GM21515 (cell line): ENCODE data around the gene MROH2B.

Source experiments
- ATAC-seq: cut with Tn5 transposase; IDR thresholded peaks from one replicate; pipeline ENCODE4 v1.9.1; 2021; ENCODE audit not compliant: unreplicated experiment

The MROH2B gene

DNA sequence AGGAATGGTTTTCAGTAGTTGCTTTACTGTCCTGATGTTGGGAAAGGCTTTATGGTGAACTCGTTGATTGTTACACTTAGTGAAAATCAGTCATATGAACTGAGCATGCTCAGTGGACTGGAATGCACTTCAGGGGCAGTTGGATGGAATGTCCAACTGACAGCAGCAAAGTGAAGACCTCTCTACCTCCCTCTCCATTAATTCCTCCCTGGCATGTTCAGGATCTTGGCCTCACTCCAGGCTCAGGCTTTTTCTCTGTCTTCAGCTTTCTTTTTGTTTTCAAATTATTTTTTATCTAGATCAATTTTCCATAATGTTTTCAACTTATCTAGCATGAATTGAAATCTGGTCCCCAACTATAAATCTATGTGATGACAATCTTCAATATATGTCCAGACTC lies at the start of gene MROH2B:
MROH2B (minus strand) TSS at position 101 of the 400 bp plus-strand sequence. CDS start 490 bp downstream, outside the sequence.
- ATAC-seq, result no peak

DNA sequence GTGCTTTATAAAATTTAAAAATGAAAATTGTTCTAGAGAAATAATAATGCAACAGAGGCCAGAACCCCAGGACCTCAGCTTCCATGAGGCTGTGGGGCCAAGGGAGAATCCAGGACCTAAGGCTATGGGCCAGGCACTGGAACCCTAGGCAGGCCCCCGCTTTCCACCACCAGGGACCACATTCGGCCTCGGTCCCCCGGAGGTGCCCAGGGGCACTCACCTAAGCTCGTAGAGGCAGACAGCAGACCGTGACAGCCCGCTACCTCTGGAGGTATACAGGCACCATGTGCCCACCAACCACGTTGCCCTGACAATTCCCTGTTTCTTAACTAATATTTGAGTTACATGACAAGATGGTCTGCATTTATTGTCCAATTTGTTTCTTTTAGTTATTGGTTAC lies 49.5 kb upstream of the MROH2B start:
- ATAC-seq, result no peak

DNA sequence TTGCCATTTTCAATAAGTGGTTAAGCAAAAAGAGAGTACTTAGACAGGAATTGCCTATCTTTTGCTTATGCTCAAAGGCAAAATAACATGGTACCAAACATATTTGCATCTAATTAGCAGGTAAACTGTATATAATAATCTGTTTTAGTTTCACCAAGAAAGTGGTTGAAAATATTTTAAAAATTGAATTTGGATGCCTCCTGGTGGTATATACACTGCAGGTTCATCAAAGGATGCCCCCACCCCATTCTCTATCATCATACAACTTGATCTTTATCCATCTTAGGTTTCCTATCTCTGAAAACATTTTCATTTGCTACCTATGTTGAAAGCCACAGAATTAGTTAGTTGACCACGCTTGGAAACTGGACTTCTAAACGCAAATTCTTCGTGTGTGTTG lies 47.0 kb upstream of the MROH2B start:
- no peak for ATAC-seq

DNA sequence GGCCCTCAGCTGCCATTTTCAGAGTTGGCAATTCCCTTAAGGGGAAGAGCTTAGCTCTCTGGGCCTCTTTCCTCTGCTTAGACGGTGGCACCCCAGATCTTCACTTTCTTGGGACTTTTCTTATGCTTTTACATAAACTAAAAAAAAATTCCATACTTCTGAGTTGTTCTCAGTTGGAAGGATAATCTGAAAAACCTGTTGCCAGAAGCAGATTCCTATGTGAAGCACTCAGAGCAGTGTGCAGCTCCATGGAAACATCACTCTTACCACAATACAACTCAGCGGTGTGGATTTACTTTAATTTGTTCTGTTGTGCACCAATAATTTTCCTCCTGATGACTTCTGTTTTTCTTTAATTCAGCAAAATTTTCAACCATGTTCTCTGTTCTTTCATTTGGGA lies 44.1 kb upstream of the MROH2B start:
- no peak for ATAC-seq

DNA sequence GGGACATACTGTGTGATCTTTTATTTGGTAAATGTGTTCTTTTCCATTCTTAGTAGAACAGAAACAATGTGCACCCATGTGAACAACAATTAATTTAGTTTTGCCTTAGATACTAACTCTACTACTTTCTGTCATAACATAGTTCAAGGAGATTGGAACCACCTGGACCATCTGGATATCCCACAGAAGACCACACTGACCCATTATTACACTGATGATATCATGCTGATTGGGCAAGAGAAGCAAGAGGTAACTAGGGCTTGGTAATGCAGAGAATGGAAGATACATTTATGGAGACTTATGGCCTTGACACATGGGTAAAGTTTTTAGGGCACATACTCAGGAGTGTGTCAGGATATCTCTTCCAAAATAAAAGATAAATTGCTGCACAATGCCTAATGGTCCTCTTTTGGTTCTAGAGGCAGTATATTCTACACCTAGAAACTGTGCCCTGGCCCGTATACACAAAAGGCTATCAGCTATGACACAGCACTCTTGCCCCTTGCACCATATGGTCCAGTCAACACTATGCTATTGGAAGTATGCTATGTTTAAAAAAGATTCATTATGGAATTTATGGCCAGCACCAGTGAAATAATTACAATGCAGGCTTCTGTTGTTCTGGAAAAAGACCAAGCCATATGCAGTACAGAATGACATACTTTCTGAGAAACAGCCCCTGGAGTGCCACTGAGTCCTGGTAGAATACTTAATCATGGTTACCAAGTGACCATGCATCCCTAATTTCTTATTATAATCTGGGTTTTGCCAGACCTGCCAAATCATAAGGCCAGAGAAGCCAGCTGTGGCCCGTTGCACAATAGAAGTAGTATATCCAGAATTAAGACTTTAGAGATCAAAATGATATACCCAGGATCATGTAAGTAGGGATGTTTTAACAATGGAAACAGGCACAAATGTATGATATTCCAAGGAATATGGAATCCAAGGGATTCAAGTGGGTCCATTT lies 41.6 kb upstream of the MROH2B start:
- ATAC-seq, result no peak

- ATAC-seq, result no peak
Observed at GRCh38 chr5:41109186-41109585, 38.0 kb upstream of the MROH2B start.

DNA sequence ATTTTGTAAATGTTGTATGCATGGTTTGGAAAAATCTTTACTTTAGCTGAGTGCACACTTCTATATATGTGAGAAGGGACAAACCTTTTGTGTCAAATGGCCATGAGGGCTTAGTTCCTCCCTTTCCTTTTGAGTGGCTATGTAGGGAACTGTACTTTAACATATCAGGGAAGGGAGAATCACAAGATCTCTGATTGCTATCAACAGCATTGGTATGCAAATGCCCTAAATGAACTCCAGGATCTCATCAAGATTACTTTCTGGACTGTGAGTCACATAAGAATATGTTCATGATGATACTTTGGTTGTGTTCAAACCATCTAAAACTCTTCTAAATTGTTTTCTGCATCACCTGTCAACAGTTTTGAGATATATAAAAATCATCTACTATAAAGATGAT lies 31.2 kb upstream of the MROH2B start:
- ATAC-seq, result no peak

GRCh38 chr5:41097642-41098041 lies 26.5 kb upstream of the MROH2B start:
- ATAC-seq, result no peak

- ATAC-seq, result no peak
Observed at GRCh38 chr5:41095324-41096101, 24.4 kb upstream of the MROH2B start.

DNA sequence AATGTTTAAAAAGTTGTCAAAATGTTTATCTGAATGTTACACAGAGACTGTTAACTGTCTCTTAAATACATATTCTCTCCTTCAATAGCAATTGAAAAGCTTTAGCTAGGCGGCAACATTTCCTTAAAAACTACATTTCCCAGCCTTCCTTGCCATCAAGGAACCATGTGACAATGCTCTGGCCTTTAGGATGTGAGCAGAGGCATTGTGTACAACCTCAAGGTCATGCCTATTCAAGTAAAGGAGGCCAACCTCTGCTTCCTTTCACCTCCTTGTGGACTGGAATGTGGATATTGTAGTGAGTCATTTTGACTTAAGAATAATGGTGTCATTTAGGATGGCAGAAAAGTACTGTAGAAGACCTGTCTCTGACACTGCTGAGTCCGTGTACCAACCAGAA lies 23.7 kb upstream of the MROH2B start:
- ATAC-seq, result no peak

GRCh38 chr5:41093803-41094202 lies 22.7 kb upstream of the MROH2B start:
- ATAC-seq, result no peak

- no peak for ATAC-seq
Observed at GRCh38 chr5:41087461-41087860, 16.3 kb upstream of the MROH2B start.

DNA sequence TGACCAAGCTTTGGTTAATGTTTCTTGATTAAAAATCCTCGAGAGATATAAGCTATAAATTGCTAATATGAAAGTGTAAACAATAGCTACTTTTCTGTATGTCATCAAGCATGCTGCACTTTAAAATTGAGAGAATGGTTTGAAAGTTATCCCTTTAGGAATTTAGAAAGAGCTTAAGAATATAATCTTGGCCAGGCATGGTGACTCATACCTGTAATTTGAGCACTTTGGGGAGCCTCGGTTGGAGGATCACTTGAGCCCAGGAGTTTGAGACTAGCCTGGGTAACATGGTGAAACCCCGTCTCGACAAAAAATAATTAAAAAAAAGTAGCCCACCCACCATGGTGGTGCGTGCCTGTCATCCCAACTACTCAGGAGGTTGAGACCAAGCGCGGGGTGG lies 12.2 kb upstream of the MROH2B start:
- no peak for ATAC-seq

DNA sequence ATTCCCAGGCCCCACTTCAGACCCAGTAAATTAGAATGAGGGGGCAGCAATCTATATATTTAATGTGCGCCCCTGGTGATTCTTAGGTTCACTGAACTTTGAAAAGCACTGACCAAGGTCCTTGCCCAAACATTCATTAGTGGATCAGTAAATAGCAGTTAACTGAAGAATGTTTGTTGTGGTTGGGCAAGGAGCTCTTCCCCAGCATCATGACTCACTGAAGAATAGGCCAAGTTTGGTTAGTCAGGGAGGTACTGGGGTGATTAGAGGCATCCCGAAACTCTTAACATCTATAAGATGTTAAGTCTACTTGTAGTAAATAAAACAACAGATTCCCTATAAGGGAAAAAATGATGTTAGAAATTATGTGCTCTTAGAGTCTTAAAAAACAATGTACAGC lies 833 bp upstream of the MROH2B start:
- no peak for ATAC-seq

GRCh38 chr5:41067714-41068568 lies 3.2 kb downstream of the MROH2B start:
- no peak for ATAC-seq

DNA sequence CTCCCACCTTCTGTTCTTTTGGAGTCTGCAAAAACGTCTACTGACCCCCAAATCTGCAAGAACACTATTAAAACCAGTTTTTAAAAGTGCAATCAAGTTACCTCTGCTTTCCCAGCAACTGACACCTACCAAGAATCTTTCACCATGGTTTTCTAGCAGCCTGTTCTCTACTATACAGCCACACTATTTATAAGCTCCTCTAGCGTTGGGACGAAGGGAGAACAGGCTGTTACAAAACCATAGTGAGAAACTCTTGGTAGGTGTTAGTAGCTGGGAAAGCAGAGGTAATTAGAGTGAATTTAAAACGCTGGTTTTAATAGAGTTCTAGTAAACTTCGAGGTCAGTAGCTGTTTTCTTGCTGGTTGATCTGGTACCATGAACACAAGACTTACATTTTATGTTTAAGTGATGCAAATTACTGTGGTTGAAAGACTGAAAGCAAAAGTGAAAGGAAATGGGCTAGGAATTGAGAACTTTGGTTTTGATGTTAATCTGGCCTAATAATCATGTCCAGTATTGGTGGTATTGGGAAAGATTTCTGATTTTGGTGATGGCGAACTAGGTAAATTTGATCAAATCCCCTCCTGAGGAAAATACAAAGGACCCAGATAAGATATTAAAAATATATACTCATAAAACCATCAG lies 5.3 kb downstream of the MROH2B start:
- ATAC-seq, result no peak

GRCh38 chr5:41057940-41058339 lies 13.2 kb downstream of the MROH2B start:
- ATAC-seq, result no peak

DNA sequence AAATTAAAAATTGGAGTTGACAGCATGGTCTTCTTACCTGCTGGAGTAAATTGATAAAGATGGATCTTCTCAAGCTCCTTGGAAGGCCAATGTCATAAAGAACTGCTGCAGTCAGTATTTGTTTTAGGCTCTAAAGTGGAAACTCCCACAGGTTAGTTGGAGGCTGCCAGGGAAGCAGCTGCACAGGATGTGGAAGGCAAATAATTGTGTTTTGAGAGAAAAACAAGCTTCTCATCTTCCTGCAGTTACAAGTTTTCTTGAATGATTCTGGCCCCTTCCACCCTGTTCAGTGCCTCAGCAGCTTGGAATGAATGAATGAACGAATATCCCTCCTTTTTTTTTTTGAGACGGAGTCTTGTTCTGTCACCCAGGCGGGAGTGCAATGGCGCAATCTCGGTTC lies 13.9 kb downstream of the MROH2B start:
- ATAC-seq, result no peak

DNA sequence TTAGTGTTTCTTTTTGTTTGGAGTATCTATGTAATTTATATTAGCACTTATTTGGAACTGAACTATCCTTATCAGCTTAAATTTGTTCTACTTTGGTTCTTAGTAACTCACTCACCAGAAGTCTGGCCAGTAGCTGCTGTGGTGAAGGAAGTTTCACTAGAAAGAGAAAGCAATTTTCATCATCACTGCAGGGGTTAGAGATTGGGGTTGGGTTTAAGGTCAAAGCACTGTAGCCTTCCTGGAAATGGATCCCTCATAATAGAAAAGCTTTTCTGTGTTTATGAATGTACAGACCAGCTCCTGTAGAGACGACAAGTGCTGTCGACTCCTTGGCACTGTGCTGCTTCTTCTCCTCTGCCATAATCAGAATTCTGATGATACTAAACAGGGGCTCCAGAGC lies 22.2 kb downstream of the MROH2B start:
- no peak for ATAC-seq

GRCh38 chr5:41043109-41043747 lies 27.9 kb downstream of the MROH2B start:
- ATAC-seq, result no peak
